ENCODE measurements around the gene SERP2. TPM values are rescaled to one million over a fixed set of nuclear protein-coding genes. Genes with fewer than 3 reads are reported as not detected.
A peak's percentile ranks its signal among the peaks of the same experiment; 100 is the strongest.

The SERP2 gene
- total and polyA plus RNA-seq, 2 of the 13 experiments (the other 11 are each of a cell fraction or from before 2014, with no cell fraction given), result not detected

DNA sequence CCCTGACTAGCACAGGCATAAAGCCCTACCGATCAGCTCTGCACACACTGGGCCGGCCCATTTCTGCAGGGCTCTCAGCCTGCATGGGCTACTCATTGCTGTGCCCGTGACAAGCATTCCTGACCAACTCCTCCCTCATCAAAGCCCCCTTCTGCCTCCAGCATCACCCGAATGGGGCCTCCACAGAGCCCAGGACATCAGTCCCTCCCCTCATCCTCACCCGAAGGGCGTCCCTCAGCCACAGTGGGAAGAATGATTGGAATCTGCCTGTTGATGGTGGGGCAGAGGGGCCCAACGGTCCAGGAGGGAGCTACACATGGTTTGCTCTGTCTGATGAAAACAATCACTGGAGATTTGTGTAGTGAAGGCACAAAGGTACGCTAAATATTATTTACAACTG, 43.8 kb downstream of the SERP2 start:
- Histone ChIP-seq H2AFZ (ENCODE audit: low read length) (peak overlapping the region; percentile 5), H3K79me2 (ENCODE audit: insufficient read depth, low read length) (no peaks in the 10 kb centered on the region), H3K4me3 (replicated peaks in 1 of 3; ENCODE audit: insufficient read depth in 1 of 3, low read depth in 2 of 3, low read length in 3 of 3) (no peak overlapping the region; a peak in 1 of 6 replicates), H3K4me1 (ENCODE audit: insufficient read depth, low read length) (peaks cover 25% of the 10 kb centered on the region), H3K36me3 (replicated peaks in 1 of 2; ENCODE audit: control insufficient read depth in 1 of 2, insufficient read depth in 2 of 2, low read length in 2 of 2) (no peaks in the 10 kb centered on the region), H3K9me3 (ENCODE audit: low read length) (no peaks in the 10 kb centered on the region), H3K27ac (ENCODE audit: extremely low read length, insufficient read depth, low read length) (no peak overlapping the region), H3K9ac (ENCODE audit: insufficient read depth, low read depth, low read length) (no peak overlapping the region), H4K20me1 (ENCODE audit: insufficient read depth, low read length) (no peaks in the 10 kb centered on the region), H3K27me3 (ENCODE audit: control insufficient read depth in 1 of 2, insufficient read depth in 2 of 2, low read length in 2 of 2) (peaks cover 1 to 6% of the 10 kb centered on the region in 2 experiments; a peak in 3 of 5 replicates), H3K4me2 (ENCODE audit: low read depth, low read length) (peak overlapping the region; percentile 64)
- TF ChIP-seq KDM4B (CRISPR knock-in tag; IDR thresholded peaks at IDR 0.05) (no peak), USF2 (IDR thresholded peaks at IDR 0.05; ENCODE audit: low read depth, low read length) (no peak), USF2 (CRISPR knock-in tag; IDR thresholded peaks at IDR 0.05; ENCODE audit: borderline replicate concordance) (no peak), ZNF761 (CRISPR knock-in tag; conservative IDR thresholded peaks at IDR 0.05) (no peak), TEAD3 (CRISPR knock-in tag; optimal IDR thresholded peaks at IDR 0.05; ENCODE audit: borderline replicate concordance) (peak; percentile 92), NBN (conservative IDR thresholded peaks at IDR 0.05) (no peak), ZBTB1 (CRISPR knock-in tag; IDR thresholded peaks at IDR 0.05; ENCODE audit: borderline replicate concordance) (no peak), TCF12 (IDR thresholded peaks at IDR 0.05) (no peak), TCF12 (CRISPR knock-in tag; IDR thresholded peaks at IDR 0.05) (no peak), SALL2 (CRISPR knock-in tag; IDR thresholded peaks at IDR 0.05) (no peak), ZNF558 (CRISPR knock-in tag; IDR thresholded peaks at IDR 0.05; ENCODE audit: borderline replicate concordance) (no peak)
- peak; percentile 71 for ATAC-seq
- FAIRE-seq, result no peak
- intact Hi-C loops (cut with micrococcal nuclease; ENCODE audit: unreplicated experiment), result no loop called here
- no TSS peak for BruUV-seq (replicated peaks)
- CTCF ChIA-PET (ENCODE audit: low intra/inter-chr PET ratio, low total read pairs), result no interaction called here
- POLR2A ChIA-PET, result interaction anchor here (1.1 to 2.4 kb wide), 2 partner anchors 13 to 19 kb away, joined by 3 to 11 read pairs; no protein-coding TSS in a partner anchor
- peak; percentile 25 for DNase-seq (ENCODE audit: low spot score)
- in situ Hi-C loops (cut with HindIII; ENCODE audit: extremely low pct_ligation_motif_present, low pct_unique_long_range_greater_than_20kb), result no loop called here
- WGBS (ENCODE audit: low lambda C conversion rate), result 14% methylated on average over 8 of the region's 8 CpGs

Measured in HepG2 (cell line).